Measurements from ENCODE around the gene WNK3. TPM values are rescaled to one million over a fixed set of nuclear protein-coding genes. Genes with fewer than 3 reads are reported as not detected.

Gene WNK3
- polyA plus RNA-seq, 2 of the 4 experiments (the other 2 are of a cell fraction), result 0.08 TPM; not detected in 1

DNA sequence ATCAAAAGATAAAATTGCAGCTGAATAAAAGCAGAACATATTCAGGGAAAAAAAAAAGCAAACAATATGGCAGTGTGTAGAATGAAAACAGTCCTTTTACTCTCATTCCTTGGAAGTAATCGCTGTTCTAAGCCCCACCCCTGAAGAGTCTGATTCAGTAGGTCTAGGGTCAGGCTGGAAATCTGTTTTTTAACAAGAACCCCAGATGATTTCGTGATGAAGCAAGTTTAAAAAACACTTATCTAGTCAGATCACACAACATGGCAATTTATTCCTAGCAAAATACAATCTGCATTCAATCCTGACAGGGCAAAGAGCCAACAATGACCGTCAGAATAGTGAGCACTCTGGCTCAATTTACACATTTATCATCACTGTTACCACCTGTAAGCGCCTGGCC is 190.9 kb downstream of the WNK3 start:
- no peak for TF ChIP-seq FOSL2 (IDR thresholded peaks at IDR 0.05)
- no peak for TF ChIP-seq FOSL2 (CRISPR knock-in tag; IDR thresholded peaks at IDR 0.05)
- TF ChIP-seq, protein P1, sequence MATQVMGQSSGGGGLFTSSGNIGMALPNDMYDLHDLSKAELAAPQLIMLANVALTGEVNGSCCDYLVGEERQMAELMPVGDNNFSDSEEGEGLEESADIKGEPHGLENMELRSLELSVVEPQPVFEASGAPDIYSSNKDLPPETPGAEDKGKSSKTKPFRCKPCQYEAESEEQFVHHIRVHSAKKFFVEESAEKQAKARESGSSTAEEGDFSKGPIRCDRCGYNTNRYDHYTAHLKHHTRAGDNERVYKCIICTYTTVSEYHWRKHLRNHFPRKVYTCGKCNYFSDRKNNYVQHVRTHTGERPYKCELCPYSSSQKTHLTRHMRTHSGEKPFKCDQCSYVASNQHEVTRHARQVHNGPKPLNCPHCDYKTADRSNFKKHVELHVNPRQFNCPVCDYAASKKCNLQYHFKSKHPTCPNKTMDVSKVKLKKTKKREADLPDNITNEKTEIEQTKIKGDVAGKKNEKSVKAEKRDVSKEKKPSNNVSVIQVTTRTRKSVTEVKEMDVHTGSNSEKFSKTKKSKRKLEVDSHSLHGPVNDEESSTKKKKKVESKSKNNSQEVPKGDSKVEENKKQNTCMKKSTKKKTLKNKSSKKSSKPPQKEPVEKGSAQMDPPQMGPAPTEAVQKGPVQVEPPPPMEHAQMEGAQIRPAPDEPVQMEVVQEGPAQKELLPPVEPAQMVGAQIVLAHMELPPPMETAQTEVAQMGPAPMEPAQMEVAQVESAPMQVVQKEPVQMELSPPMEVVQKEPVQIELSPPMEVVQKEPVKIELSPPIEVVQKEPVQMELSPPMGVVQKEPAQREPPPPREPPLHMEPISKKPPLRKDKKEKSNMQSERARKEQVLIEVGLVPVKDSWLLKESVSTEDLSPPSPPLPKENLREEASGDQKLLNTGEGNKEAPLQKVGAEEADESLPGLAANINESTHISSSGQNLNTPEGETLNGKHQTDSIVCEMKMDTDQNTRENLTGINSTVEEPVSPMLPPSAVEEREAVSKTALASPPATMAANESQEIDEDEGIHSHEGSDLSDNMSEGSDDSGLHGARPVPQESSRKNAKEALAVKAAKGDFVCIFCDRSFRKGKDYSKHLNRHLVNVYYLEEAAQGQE (IDR thresholded peaks at IDR 0.05), result no peak
- TF ChIP-seq HEYL (CRISPR knock-in tag; IDR thresholded peaks at IDR 0.05), result no peak
- no peak for TF ChIP-seq KDM1A (IDR thresholded peaks at IDR 0.05; ENCODE audit: low read depth)
- no peak for TF ChIP-seq BHLHE40 (IDR thresholded peaks at IDR 0.05; ENCODE audit: low read depth, low read length)
- TF ChIP-seq MAFK (IDR thresholded peaks at IDR 0.05; ENCODE audit: partially characterized antibody), result no peak
- no peak for TF ChIP-seq SREBF2 (IDR thresholded peaks at IDR 0.05)
- no peak for TF ChIP-seq NPAS2 (CRISPR knock-in tag; IDR thresholded peaks at IDR 0.05; ENCODE audit: borderline replicate concordance)
- TF ChIP-seq, protein P2, sequence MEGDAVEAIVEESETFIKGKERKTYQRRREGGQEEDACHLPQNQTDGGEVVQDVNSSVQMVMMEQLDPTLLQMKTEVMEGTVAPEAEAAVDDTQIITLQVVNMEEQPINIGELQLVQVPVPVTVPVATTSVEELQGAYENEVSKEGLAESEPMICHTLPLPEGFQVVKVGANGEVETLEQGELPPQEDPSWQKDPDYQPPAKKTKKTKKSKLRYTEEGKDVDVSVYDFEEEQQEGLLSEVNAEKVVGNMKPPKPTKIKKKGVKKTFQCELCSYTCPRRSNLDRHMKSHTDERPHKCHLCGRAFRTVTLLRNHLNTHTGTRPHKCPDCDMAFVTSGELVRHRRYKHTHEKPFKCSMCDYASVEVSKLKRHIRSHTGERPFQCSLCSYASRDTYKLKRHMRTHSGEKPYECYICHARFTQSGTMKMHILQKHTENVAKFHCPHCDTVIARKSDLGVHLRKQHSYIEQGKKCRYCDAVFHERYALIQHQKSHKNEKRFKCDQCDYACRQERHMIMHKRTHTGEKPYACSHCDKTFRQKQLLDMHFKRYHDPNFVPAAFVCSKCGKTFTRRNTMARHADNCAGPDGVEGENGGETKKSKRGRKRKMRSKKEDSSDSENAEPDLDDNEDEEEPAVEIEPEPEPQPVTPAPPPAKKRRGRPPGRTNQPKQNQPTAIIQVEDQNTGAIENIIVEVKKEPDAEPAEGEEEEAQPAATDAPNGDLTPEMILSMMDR (IDR thresholded peaks at IDR 0.05), result no peak
- TF ChIP-seq CBX2 (IDR thresholded peaks at IDR 0.05; ENCODE audit: borderline replicate concordance, low read depth), result no peak
- TF ChIP-seq CBX8 (IDR thresholded peaks at IDR 0.05), result no peak
- TF ChIP-seq RAD21 (conservative IDR thresholded peaks at IDR 0.05 in 1 of 2, IDR thresholded peaks at IDR 0.05 in 1 of 2), result no peak
- no peak for TF ChIP-seq ZFP36 (IDR thresholded peaks at IDR 0.05; ENCODE audit: borderline replicate concordance, partially characterized antibody)
- TF ChIP-seq ZC3H11A (IDR thresholded peaks at IDR 0.05), result no peak
- TF ChIP-seq HOXA7 (CRISPR knock-in tag; IDR thresholded peaks at IDR 0.05), result no peak
- TF ChIP-seq HDAC2 (IDR thresholded peaks at IDR 0.05), result no peak
- no peak for TF ChIP-seq MAX (IDR thresholded peaks at IDR 0.05)
- no peak for TF ChIP-seq ESRRA (IDR thresholded peaks at IDR 0.05; ENCODE audit: borderline replicate concordance, low read length)
- no peak for TF ChIP-seq RCOR1 (IDR thresholded peaks at IDR 0.05; ENCODE audit: low read depth, low read length)
- Histone ChIP-seq H3K9me3 (no peaks in the 10 kb centered on the region), H3K4me1 (no peaks in the 10 kb centered on the region), H3K4me3 (no peak overlapping the region), H3K4me2 (no peak overlapping the region), H3K27ac (no peak overlapping the region)
- FAIRE-seq (no peak), ATAC-seq (no peak), DNase-seq (ENCODE audit: low read depth in 1 of 2, low spot score in 1 of 2) (no peak)
- POLR2A ChIA-PET, result no interaction called here
- WGBS (ENCODE audit: missing lambda C conversion rate), result 51% methylated on average over 4 of the region's 4 CpGs
- CTCF ChIA-PET, result no interaction called here

GRCh38 chrX:54157561-54157960 is 200.3 kb downstream of the WNK3 start:
- no peak for FAIRE-seq
- H3K4me3 ChIP-seq, result no peak overlapping the region
- H3K9me3 ChIP-seq, result no peaks in the 10 kb centered on the region
- DNase-seq (ENCODE audit: low read depth in 1 of 2, low spot score in 1 of 2), result no peak
- H3K4me1 ChIP-seq, result no peaks in the 10 kb centered on the region
- ATAC-seq, result no peak
- no peak overlapping the region for H3K27ac ChIP-seq
- CTCF ChIA-PET, result no interaction called here
- no peak overlapping the region for H3K4me2 ChIP-seq
- POLR2A ChIA-PET, result no interaction called here
- no peak for TF ChIP-seq E2F6 (IDR thresholded peaks at IDR 0.05; ENCODE audit: borderline replicate concordance, low read depth)
- TF ChIP-seq MAX (IDR thresholded peaks at IDR 0.05), result no peak
- TF ChIP-seq ZSCAN20 (CRISPR knock-in tag; IDR thresholded peaks at IDR 0.05), result no peak
- TF ChIP-seq NFE2L2 (conservative IDR thresholded peaks at IDR 0.05; ENCODE audit: low read length), result no peak
- TF ChIP-seq, protein P3, sequence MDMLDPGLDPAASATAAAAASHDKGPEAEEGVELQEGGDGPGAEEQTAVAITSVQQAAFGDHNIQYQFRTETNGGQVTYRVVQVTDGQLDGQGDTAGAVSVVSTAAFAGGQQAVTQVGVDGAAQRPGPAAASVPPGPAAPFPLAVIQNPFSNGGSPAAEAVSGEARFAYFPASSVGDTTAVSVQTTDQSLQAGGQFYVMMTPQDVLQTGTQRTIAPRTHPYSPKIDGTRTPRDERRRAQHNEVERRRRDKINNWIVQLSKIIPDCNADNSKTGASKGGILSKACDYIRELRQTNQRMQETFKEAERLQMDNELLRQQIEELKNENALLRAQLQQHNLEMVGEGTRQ (IDR thresholded peaks at IDR 0.05), result no peak

Measured in A549 (cell line).